Measurements from ENCODE around the gene OR1J1. TPM values are rescaled to one million over a fixed set of nuclear protein-coding genes. Genes with fewer than 3 reads are reported as not detected.

OR1J1 gene
- total RNA-seq, 1 donor = not detected

- no peak for DNase-seq (ENCODE audit: low read depth)
- no peak for TF ChIP-seq CTCF (IDR thresholded peaks at IDR 0.05; ENCODE audit: insufficient read depth, low read length)
- no peak overlapping the region for H3K4me3 ChIP-seq (ENCODE audit: low read depth, low read length)
Observed at GRCh38 chr9:122506964-122507363, 29.2 kb upstream of the OR1J1 start.

- peak; percentile 58 for DNase-seq (ENCODE audit: low read depth)
- no peak overlapping the region for H3K4me3 ChIP-seq (ENCODE audit: low read depth, low read length)
- peak; percentile 88 for TF ChIP-seq CTCF (IDR thresholded peaks at IDR 0.05; ENCODE audit: insufficient read depth, low read length)
Observed at GRCh38 chr9:122498883-122499288, 21.2 kb upstream of the OR1J1 start.

GRCh38 chr9:122479062-122479461, 1.3 kb upstream of the OR1J1 start:
- no peak overlapping the region for H3K4me3 ChIP-seq (ENCODE audit: low read depth, low read length)
- TF ChIP-seq CTCF (IDR thresholded peaks at IDR 0.05; ENCODE audit: insufficient read depth, low read length) = no peak
- DNase-seq (ENCODE audit: low read depth) = no peak

- no peak for TF ChIP-seq CTCF (IDR thresholded peaks at IDR 0.05; ENCODE audit: insufficient read depth, low read length)
- DNase-seq (ENCODE audit: low read depth) = no peak
- no peak overlapping the region for H3K4me3 ChIP-seq (ENCODE audit: low read depth, low read length)
Observed at GRCh38 chr9:122477346-122477745, 380 bp downstream of the OR1J1 start.

- no peak for TF ChIP-seq CTCF (IDR thresholded peaks at IDR 0.05; ENCODE audit: insufficient read depth, low read length)
- H3K4me3 ChIP-seq (ENCODE audit: low read depth, low read length) = no peak overlapping the region
- no peak for DNase-seq (ENCODE audit: low read depth)
Observed at GRCh38 chr9:122475717-122476116, 2.0 kb downstream of the OR1J1 start.

- no peak for DNase-seq (ENCODE audit: low read depth)
- no peak for TF ChIP-seq CTCF (IDR thresholded peaks at IDR 0.05; ENCODE audit: insufficient read depth, low read length)
- H3K4me3 ChIP-seq (ENCODE audit: low read depth, low read length) = no peak overlapping the region
Observed at GRCh38 chr9:122474561-122474960, 3.2 kb downstream of the OR1J1 start.

- H3K4me3 ChIP-seq (ENCODE audit: low read depth, low read length) = no peak overlapping the region
- peak; percentile 63 for DNase-seq (ENCODE audit: low read depth)
- no peak for TF ChIP-seq CTCF (IDR thresholded peaks at IDR 0.05; ENCODE audit: insufficient read depth, low read length)
Observed at GRCh38 chr9:122468735-122469134, 9.0 kb downstream of the OR1J1 start.

All from fibroblast of the aortic adventitia (primary cell).